Head of caudate nucleus (tissue), 42 donors: Measurements from ENCODE around the gene MICALL1.
A peak's percentile ranks its signal among the peaks of the same experiment; 100 is the strongest.
"Not testable (repeated sequence)": the region's sequence is repeated elsewhere in the genome, so short reads cannot be mapped to it uniquely, and the experiment has no call there.

Source experiments
- DNase-seq, 42 donors: peaks; one replicate each; pipeline versions ENCODE4 v3.0.0 to v3.0.0-alpha.2; 2020 to 2021; ENCODE audit warnings: mixed read lengths in 7 of 42
- intact Hi-C: fragments of 100-400 bp; cut with DNase I; formaldehyde crosslinking; loops from one replicate; pipeline ENCODE4 v1.15.0; 2022

The MICALL1 gene

DNA sequence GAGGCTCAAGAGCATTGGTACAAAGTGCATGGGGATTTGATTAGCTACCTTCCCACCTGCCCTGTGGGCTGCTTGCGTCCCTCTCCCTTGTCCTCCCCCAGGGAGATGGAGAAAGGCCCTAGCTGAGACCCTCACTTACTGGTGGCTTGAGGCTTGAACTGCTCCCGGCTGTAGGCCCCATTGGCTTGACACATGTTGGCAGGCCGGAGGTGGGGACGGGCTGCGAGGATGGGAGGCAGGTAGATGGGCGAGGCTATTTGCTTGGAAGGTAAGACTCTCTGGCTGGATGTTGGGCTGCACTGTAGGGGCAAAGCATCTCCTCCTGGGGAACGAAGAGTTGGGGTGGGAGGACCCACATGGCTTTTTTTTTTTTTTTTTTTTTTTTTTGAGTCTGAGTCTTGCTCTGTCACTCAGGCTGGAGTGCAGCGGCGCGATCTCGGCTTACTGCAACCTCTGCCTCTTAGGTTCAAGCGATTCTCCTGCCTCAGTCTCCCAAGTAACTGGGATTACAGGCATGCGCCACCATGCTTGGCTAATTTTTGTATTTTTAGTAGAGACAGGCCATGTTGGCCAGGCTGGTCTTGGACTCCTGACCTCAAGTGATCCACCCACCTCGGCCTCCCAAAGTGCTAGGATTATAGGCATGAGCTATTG lies 41.2 kb downstream of the MICALL1 start:
- DNase-seq, intact Hi-C loops: not testable (repeated sequence)

- no peak for DNase-seq
- intact Hi-C loops = no loop called here
These were observed 45.2 kb downstream of the MICALL1 start for GRCh38 chr22:37951305-37951704.

GRCh38 chr22:37952629-37953028 lies 46.5 kb downstream of the MICALL1 start:
- DNase-seq, intact Hi-C loops: not testable (repeated sequence)

GRCh38 chr22:37953062-37953436 lies 47.0 kb downstream of the MICALL1 start:
- intact Hi-C loops = no loop called here
- peak in 7 of 42 donors; percentile 7 to 43 (median 33) for DNase-seq

DNA sequence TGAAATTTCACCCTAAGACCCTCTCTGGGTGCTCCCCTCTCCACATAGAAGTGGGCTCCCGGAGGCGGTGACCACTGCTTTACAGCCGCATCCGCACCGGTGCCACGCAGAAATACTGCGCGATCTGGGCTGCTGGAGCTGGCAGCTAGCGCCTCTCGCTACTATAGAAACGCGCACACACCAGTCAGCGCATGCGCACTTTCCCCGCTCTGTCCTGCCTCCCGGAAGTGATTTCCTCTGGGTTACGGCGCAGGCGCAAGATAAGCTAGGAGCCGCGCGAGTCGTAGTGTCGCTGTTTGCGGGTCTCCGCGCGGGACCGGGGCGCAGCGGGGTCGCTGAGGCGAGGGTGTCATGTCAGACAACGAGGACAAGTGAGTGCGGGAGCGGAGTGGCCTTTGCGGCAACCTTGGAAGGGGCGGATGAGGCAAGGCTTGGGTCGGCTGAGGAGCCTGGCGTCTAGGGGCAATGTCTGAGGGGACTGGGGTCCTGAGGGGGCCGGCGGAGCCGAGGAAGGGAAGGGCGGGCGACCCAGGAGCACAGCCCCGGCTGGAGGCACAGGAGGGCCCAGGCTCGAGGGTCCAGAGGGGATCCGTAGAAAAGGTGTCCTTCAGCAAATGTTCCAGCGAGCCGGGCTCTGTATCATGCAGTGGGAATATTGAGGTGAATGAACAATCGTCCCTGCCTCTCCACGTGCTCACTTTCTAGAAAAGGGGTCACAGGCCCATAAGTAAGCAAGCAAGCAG lies 47.5 kb downstream of the MICALL1 start, which contains the start of the genes C22orf23 and POLR2F:
TSS of gene C22orf23 (minus strand) at position 165 of the 743 bp plus-strand sequence. CDS start 452 bp downstream, outside the sequence.
TSS of gene POLR2F (plus strand) at position 263 of the 743 bp plus-strand sequence. CDS start at position 352, 89 bp downstream.
- intact Hi-C loops = no loop called here
- DNase-seq = peak; percentile 84 to 98 (median 93)

DNA sequence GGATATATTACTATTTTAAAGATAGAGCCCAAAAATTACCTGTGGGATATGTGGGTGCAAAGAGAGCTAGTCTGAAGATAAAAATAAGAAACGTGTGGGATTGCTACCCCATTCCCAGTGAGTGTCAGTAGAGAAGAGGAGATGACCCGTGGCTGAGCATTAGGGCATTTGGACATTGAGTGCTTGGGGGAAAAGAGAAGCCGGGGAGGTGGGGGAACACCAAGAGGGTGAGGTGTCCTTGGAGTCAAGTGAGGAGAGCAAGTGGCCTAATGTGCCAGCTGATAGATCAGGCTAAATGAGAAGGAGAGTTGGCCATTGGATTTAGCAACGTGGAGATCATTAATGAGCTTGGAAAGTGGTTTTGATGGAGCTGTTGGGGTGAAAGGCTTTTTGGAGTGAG lies 48.6 kb downstream of the MICALL1 start:
- DNase-seq = no peak
- intact Hi-C loops = no loop called here

DNA sequence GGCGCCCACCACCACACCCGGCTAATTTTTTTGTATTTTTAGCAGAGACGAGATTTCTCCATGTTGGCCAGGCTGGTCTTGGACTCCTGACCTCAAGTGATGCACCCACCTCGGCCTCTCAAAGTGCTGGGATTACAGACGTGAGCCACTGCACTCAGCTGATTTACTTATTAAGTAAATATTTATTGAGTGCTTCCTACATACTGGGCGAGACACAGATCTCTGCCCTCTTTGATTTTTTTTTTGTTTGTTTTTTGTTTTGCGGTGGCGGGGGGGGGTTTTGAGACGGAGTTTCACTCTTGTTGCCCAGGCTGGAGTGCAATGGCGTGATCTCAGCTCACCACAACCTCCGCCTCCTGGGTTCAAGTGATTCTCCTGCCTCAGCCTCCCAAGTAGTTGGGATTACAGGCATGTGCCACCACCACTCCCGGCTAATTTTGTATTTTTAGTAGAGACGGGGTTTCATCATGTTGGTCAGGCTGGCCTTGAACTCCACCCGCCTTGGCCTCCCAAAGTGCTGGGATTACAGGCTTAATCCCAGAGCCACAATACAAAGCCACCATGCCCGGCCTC lies 49.8 kb downstream of the MICALL1 start:
- DNase-seq, intact Hi-C loops: not testable (repeated sequence)

- intact Hi-C loops = no loop called here
- DNase-seq = no peak
These were observed 51.1 kb downstream of the MICALL1 start for GRCh38 chr22:37957232-37957631.

- intact Hi-C loops = no loop called here
These were observed 53.2 kb downstream of the MICALL1 start for GRCh38 chr22:37959231-37959825.

DNA sequence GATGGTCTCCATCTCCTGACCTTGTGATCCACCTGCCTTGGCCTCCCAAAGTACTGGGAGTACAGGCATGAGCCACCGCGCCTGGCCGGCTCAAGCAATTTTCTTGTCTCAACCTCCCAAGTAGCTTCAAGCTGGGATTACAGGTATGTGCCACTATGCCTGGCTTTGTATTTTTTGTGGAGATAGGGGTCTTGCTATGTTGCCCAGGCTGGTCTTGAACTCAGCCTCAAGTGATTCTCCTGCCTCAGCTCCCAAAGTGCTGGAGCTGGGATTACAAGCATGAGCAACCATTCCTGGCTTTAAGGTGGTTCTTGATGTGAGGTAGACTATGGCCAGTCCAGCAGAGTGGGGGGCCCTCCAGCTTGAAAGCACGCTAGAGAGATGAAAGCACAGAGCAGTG lies 55.0 kb downstream of the MICALL1 start:
- intact Hi-C loops = loop anchor here (10.0 kb wide), 1 partner anchor 146 kb away; no protein-coding TSS in a partner anchor
- no peak for DNase-seq

More at GRCh38 chr22:37959231-37959825, 53.2 kb downstream of the MICALL1 start:
- no peak for DNase-seq

GRCh38 chr22:37965940-37966664 lies 60.0 kb downstream of the MICALL1 start:
- intact Hi-C loops = loop anchor here (10.0 kb wide), 1 partner anchor 151 kb away; no protein-coding TSS in a partner anchor
- no peak for DNase-seq

DNA sequence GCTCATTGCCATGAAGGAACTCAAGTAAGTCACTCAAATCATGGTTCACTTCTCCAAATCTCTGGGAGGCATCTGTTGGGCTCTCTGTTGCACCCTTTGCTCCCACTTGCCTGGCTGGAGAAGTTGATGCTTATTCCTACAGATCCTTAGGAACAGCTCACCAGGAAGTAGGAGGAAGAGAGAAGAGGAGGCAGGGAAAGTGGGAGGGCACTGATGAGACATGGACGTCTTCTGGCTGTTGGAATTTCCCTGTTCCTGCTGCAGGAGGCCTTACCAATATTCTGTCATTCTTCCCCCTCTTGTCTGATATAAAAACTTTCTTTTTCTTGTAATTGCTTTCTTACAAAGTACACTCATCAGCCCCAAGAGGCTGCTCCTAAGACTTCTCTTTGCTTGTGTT lies 61.0 kb downstream of the MICALL1 start:
- DNase-seq = peak in 10 of 42 donors; percentile 52 to 80 (median 63)
- intact Hi-C loops = loop anchor here (10.0 kb wide), 1 partner anchor 152 kb away; no protein-coding TSS in a partner anchor

DNA sequence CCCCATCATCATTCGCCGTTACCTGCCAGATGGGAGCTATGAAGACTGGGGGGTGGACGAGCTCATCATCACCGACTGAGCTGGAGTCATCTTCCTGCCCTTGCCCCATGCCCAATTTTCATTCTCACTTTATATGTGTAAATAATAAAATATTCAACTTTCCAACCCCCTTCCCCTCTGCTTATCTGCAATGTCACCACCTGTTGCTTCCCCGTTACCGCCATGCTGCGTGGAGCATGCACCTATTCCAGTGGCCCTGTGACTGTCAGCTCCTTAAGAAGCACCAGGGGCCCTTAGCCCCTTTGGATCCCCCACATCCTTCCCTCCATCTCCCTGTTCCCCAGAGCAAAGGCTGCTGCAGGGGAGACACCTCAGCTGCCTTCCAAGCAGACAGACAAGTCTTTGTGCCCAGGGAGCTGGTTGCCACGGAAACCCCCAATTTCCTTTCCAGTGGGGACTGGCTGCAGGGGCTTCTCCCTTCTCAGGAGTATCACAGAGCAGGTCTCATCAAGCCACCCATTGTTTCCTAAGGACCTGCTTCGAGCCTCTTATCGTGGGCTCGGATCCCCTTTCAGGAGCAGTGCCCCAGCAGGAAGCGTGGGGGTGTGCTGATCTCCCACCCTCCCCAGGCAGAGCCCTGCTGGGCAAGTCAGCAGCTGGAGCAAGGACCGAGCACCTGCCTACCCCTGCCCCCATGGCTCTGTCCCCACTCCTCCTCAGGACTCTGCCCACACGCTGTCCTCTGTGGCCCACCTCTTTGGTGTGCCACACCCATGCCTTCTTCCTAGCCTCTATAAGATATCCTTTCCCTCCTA lies 61.7 kb downstream of the MICALL1 start:
- intact Hi-C loops = loop anchor here (10.0 kb wide), 1 partner anchor 153 kb away; no protein-coding TSS in a partner anchor
- DNase-seq = peak in 6 of 42 donors; percentile 21 to 59 (median 42)

GRCh38 chr22:37968452-37969251 lies 62.6 kb downstream of the MICALL1 start:
- intact Hi-C loops = loop anchor here (10.0 kb wide), 1 partner anchor 154 kb away; no protein-coding TSS in a partner anchor
- DNase-seq = peak; percentile 59 to 92 (median 81)

GRCh38 chr22:37970864-37971263 lies 64.8 kb downstream of the MICALL1 start:
- intact Hi-C loops = no loop called here
- peak in 1 of 42 donors; percentile 45 for DNase-seq

- intact Hi-C loops = no loop called here
These were observed 65.7 kb downstream of the MICALL1 start for GRCh38 chr22:37971475-37972434.

More at GRCh38 chr22:37971475-37972434, 65.7 kb downstream of the MICALL1 start:
- peak in 5 of 42 donors; percentile 54 to 65 (median 62) for DNase-seq
